Renal pelvis (tissue), 4 donors: ENCODE results near the gene CYB5R2. TPM values are rescaled to one million over a fixed set of nuclear protein-coding genes. Genes with fewer than 3 reads are reported as not detected.
A peak's percentile ranks its signal among the peaks of the same experiment; 100 is the strongest.

ENCODE experiments used
- DNase-seq: peaks from one replicate; pipeline ENCODE4 v3.0.0-alpha.2; 2013
- polyA plus RNA-seq, 3 donors: library from polyadenylated mRNA; unstranded; fragments of 120-200 nt; gene quantifications; one replicate each; pipeline ENCODE4 v1.2.1, GENCODE V29; 2013; ENCODE audit not compliant: insufficient read length in 3 of 3

The CYB5R2 gene
- polyA plus RNA-seq, 3 donors: 31.9 to 33.3 (median 32.2) TPM

DNA sequence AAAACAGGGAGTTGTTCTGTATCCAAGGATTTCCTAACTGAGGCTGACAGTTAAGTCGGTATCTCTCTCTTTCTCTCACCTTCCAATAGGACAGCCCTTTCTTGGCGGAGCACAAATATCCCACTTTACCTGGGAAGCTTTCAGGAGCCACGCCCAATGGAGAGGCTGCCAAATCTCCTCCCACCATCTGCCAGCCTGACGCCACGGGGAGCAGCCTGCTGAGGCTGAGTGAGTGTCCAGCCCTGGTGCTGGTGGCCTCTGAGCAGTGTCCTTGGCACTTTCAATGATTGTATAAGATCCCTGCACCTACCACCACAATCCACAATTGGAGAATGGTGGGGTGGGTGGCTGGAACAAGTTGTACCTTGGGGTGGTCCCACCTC is 33.7 kb downstream of the CYB5R2 start:
- no peak for DNase-seq

DNA sequence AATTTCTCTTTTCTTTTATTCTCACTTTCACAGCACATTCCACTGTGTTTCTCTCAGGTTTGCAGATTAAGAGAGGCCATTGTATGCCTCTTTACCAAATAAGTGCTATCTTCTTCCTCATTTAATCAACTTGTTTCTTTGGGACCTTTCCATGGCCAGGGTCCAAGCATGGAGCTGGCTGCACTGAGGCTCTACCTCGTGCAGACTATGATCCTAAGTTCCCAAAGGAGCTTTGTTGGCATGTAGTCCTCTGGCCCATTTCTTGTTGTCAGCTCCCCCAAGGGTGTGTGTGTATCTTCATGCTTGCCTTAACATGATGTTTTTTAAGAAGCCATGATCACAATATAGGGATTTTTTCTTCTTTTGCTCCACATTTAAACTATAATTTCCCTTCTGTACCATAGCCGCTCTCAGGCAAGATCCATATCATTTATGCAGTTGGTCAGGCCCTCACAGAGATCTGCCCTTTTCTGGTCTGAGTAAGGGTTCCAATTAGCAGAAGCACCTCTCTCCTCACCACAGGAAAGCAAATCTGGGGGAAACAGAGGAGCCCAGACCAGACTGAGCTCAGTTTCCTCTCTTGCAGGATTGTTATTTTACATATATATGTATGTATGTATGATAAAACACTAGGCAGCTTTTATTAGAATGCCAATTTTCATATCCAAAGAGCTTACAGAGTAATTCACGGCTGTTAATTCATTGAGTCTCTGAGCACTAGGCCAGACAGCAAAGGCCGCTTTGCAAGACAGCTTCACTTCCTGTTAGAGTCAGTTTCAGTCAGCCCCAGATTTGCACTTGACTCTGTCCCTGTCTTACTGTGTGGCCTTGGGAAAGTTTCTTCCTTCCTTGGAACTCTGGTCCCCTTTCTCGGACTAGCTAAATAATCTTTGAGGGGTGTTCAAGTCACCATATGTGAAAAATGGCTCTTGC is 34.3 kb downstream of the CYB5R2 start:
- no peak for DNase-seq

DNA sequence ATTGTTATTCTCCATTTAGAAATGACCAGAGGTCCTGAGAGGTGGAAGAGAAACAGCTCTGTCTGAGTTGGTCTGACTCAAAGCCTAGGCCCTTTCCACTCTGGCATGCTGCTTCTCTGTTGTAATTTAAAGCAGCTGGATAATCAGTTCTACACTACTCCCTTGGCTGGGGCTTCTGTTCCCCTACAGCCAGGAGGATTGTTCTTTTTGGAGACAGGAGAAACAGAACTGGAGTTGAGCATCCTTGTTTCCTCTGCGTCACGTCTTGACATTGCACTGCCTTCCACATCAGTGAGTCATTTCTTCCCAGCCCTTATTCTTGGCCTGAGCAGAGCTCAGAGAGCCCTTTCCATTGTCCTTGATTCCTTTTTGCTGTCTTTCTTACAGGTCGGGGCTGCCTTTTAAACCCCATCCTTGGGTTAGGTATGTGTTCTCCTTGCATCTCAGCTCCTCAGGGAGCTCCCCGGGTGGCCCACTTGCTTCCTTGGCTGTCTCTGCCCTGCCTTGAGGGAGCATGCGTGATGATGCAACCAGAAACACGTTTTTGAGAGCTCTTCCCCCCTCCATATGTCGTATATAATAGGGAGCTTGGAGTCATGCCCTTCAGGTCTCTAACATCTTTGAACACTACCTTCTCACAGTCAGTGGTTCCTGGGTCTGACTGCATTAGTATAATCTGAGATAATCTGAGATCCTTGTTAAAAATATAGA is 35.7 kb downstream of the CYB5R2 start:
- no peak for DNase-seq

DNA sequence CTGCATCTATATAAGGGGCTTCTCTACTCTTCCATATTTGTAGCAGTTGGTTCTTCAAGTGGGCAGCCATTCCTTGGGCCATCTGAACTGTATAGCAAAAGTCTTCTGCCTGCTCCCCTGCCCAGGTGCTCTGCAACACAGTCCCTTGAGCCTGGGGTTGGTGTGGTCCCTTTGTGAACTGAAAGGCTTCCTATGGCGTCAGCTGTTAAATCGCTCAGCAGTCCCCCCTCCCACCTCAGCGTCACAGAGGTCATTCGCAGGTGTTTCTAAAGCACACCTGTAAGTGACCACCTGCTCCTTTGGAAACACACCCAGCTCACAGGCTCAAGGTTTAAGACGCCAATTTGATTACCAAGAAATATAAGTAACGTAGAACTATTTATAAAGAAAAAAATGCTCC is 37.0 kb downstream of the CYB5R2 start:
- DNase-seq: no peak

DNA sequence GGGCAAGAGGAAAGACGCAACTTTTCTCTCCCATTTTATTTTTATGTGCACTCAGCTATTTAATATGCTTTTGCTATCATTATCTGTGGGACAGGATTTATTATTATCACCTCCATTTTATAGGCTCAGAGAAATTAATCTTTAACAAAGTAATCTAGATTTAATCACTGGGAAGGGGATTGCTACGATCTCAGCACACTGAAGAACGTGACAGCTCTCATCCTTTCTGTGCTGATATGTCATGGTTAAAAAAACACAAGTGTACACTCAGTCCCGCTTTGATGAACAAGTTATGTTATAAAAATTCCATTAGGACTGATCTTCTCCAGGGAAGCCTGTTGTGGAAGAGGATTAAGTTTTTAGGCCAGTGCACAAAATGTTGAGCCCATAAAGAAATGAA is 37.6 kb downstream of the CYB5R2 start:
- no peak for DNase-seq

DNA sequence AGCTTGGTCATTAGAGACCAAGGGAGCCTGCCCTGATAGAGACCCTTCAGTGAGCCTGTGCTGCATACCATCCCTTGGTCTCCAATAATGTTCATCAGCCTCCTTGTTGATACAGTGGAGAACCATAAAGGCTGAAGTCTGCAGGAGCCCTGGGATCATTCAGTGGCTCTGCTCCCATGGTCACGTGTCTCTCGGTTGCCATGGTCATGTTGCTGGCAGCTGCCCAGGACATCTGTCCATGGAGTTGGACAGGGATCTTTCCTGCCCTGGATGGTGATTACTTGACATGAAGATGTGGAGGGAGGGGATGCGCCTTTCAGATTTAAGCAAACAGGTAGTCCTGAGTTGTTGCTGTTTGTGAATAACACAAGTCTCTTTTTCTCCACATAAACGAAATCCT is 38.2 kb downstream of the CYB5R2 start:
- DNase-seq: no peak

DNA sequence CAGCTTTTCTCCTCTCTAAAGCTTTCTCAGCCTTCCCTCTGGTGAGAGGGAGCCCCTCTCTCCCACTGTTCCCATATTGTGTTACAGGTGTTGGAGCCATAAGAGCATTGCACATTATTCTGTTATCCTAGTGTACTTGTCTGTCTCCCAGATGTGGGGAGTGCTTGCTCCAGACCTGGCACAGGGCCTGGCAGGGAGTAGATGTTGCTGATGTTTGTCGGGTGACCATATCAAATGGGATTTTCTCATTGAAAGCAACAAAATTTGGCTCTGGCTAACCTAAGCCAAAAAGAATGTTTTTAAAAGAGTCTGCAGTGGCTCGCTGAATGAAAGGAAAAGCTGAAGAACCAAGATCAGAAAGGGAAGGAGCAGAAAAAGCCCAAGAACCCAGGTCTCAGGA is 41.1 kb downstream of the CYB5R2 start:
- no peak for DNase-seq

DNA sequence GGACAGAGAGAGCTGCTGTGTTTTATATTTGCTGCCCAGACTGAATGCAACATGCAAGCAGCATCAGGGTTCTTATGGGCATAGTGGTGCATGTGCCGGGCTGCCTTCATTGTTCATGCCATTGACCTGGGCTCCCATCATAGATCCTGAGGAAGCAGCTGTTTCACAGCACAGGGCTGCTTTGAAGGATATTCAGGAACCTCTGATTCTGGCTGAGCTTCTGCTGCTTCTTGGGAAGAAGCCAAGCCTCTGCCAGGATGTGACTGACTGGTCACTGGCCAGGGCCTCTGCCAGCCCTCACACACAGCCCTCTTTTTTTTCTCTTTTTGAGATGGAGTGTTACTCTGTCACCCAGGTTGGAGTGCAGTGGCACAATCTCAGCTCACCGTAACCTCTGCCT is 43.3 kb downstream of the CYB5R2 start:
- no peak for DNase-seq

DNA sequence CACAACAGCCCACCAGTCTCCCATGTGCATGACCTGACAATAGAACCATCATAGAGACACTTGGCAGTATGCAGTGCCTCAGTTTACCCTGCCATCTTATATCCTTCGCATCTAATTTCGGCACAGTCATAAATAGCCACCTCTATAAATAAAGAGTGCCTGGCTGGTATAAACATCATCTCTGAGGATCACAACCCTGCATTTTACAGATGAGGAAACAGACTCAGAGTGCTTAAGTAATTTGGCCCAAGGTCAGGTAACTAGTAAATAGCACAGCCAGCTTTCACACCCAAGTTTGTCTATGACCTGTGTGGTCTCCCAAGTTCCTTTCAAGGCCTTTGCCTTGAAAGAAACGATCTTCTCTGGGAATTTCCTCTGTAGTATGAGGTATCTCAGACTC is 44.6 kb downstream of the CYB5R2 start:
- DNase-seq: no peak

DNA sequence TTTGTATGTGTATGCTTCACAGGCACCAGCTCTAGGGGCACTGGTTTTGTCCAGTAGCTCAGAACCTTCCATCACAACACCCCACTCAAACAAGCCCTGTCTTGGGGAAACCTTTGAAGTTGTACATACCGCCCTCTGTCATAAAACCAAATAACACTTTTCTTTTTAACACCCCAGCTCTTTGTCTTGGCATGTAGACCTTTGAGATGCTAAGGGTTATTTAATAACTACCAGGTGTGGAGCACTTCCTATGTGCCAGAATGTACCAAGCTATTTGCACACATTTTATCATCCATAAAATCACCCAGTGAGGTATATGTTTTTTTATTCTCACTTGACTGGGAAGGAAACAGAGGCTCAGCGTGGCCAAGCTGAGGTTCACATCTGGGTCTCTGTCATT is 50.6 kb downstream of the CYB5R2 start:
- no peak for DNase-seq

DNA sequence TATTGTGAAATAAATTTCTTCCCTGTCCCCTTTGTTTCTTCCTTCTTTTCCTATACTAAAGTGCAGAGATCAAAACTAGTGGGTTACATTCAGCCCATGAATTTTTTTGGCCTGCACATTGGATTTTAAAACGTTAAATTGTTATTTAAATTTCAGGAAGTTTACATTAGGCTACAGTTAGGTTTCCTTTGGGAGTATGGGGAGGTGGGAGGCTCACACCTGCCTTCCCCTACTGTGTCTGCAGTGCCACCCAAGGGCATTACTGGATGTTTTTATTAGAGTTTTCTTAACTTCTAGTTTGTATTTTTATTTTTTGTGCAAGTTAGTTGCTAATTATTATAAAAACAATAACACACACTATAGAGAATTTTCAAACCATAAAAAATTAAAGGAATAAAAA is 51.7 kb downstream of the CYB5R2 start:
- DNase-seq: no peak

DNA sequence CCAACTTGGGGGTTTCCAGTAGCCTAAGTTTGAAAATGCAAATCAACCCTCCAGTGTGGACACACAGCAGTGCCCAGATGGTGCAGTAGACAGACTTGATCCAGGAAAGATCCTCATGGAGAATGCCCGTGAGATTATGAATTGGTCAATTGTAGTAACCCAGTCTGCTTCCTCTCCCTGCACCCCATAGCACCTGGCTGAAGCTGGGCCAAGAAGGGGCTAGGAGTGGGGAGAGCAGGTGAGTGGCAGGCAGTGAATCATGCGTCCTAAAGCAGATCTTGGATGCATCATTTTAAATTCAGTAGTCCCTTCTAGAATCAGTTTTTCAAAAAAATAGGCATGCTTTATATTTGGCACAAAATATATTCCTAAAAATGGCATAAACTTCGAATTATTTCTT is 52.2 kb downstream of the CYB5R2 start:
- DNase-seq: no peak

DNA sequence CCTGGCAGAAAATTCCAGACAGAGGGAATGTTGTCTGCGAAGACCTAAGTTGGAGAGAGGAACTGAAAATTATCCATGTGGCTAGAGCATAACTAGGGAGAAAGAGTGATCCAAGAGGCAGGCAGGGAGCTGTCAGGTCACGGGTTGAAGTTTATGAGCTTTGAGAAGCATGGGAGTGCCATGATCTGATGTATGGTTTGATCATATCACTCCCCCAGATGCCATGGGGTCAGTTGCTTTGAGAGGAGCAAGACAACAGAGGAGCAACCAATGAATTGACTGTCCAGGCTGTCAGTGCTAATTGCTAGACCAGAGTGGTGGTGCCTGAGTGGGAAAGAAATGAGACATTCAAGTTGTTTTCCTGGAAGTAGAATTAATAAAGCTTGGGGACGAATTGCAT is 54.0 kb downstream of the CYB5R2 start:
- peak; percentile 53 for DNase-seq

DNA sequence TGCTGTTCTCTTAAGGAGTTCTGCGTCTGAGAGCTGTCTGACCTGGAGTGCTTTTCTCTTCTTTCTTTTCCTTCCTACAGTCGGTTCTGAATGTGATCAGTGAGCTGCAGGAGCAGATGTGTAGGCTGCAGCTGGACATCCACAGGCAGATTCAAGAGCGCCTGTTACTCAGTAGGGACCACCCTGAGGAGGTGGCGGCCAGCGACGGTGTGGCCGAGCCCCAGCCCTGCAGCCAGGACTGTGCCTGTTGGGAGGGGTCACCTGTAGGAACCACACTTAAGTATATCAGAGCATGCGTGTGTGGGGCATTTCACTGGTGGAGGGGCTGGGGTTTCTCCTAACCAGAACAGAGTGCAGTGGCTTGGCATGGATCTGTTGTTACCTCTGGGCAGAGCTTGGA is 56.3 kb downstream of the CYB5R2 start:
- no peak for DNase-seq

Other genes starting within 250 kb of the CYB5R2 start
- 10 to 100 TPM; 25.9 to 36.5 (median 29.8) TPM for gene OLFML1, start 188.0 kb downstream of the CYB5R2 start, polyA plus RNA-seq
- gene PPFIBP2, start 159.5 kb downstream of the CYB5R2 start, polyA plus RNA-seq: 10 to 100 TPM; 57.9 to 75.6 (median 61.1) TPM
- gene OVCH2, start 33.0 kb upstream of the CYB5R2 start, polyA plus RNA-seq: 1 to 10 TPM; 3.4 to 4.6 (median 3.7) TPM
- not detected for gene OR5P2, start 123.4 kb upstream of the CYB5R2 start, polyA plus RNA-seq
- gene OR5P3, start 157.3 kb upstream of the CYB5R2 start, polyA plus RNA-seq: not detected